Keratinocyte (primary cell): ENCODE results near the gene CYP11A1. TPM values are rescaled to one million over a fixed set of nuclear protein-coding genes. Genes with fewer than 3 reads are reported as not detected.
A peak's percentile ranks its signal among the peaks of the same experiment; 100 is the strongest.

Experiments
- DNase-seq: peaks from one replicate; pipeline ENCODE4 v3.0.0-alpha.2; 2011; ENCODE audit warnings: low read depth, missing footprints, low spot score
- FAIRE-seq: peaks from 2 replicates; lab custom pipeline; 2011; peaks lifted over from hg19 to GRCh38; lab: Jason Lieb, UNC
- H2AFZ ChIP-seq: 2 replicates; pipeline ENCODE4 v1.6.0; 2012; ENCODE audit warnings: low read length, control low read depth, inconsistent platforms; ENCODE audit not compliant: control insufficient read depth
- H3K27ac ChIP-seq: 2 replicates; pipeline ENCODE4 v1.5.1; 2011; ENCODE audit warnings: low read length; ENCODE audit not compliant: control insufficient read depth, insufficient read depth
- H3K27me3 ChIP-seq: 3 replicates; pipeline ENCODE4 v1.6.0; 2011; ENCODE audit warnings: low read length; ENCODE audit not compliant: control insufficient read depth, insufficient read depth; ENCODE audit errors: extremely low read depth
- H3K36me3 ChIP-seq, 2 experiments: 2 replicates in 1 of 2; 3 replicates in 1 of 2; pipeline ENCODE4 v1.5.1; 2011; ENCODE audit warnings: low read length in 2 of 2, mild to moderate bottlenecking in 1 of 2; ENCODE audit not compliant: control insufficient read depth in 2 of 2, insufficient read depth in 2 of 2; ENCODE audit errors: extremely low read depth in 1 of 2
- H3K4me1 ChIP-seq: 3 replicates; pipeline ENCODE4 v1.5.1; 2011; ENCODE audit warnings: low read length; ENCODE audit not compliant: control insufficient read depth, insufficient read depth; ENCODE audit errors: extremely low read depth
- H3K4me2 ChIP-seq: 3 replicates; pipeline ENCODE4 v1.6.0; 2011; ENCODE audit warnings: low read depth, low read length; ENCODE audit not compliant: control insufficient read depth, insufficient read depth; ENCODE audit errors: extremely low read depth
- H3K4me3 ChIP-seq, 3 experiments: fragments of 200-600 bp in 1 of 3; sonication (generic) in 1 of 3; 2 replicates in 2 of 3; 3 replicates in 1 of 3; pipeline ENCODE4 v1.5.1; 2011 to 2016; ENCODE audit warnings: low read length in 3 of 3, mild to moderate bottlenecking in 3 of 3, control low read depth in 2 of 3, inconsistent platforms in 1 of 3, low read depth in 1 of 3, mixed read lengths in 1 of 3, mixed run types in 1 of 3, moderate library complexity in 1 of 3; ENCODE audit not compliant: control insufficient read depth in 2 of 3, insufficient read depth in 2 of 3; ENCODE audit errors: extremely low read depth in 1 of 3
- H3K79me2 ChIP-seq: 2 replicates; pipeline ENCODE4 v1.6.0; 2012; ENCODE audit warnings: low read length; ENCODE audit not compliant: control insufficient read depth, insufficient read depth
- H3K9ac ChIP-seq: 3 replicates; pipeline ENCODE4 v1.6.0; 2011; ENCODE audit warnings: low read length; ENCODE audit not compliant: control insufficient read depth, insufficient read depth; ENCODE audit errors: extremely low read depth
- H3K9me1 ChIP-seq: 3 replicates; pipeline ENCODE4 v1.6.0; 2011; ENCODE audit warnings: low read length; ENCODE audit not compliant: control insufficient read depth, insufficient read depth; ENCODE audit errors: extremely low read depth
- H3K9me3 ChIP-seq: 2 replicates; pipeline ENCODE4 v1.5.1; 2012; ENCODE audit warnings: low read depth, low read length; ENCODE audit not compliant: control insufficient read depth
- H4K20me1 ChIP-seq: 3 replicates; pipeline ENCODE4 v1.6.0; 2011; ENCODE audit warnings: low read length; ENCODE audit not compliant: control insufficient read depth, insufficient read depth; ENCODE audit errors: extremely low read depth
- EZH2 ChIP-seq: IDR thresholded peaks from one replicate; pipeline ENCODE4 v1.6.1; 2012; ENCODE audit warnings: inconsistent platforms, mild to moderate bottlenecking, low read length, moderate library complexity
- dilution Hi-C: fragments of 300-500 bp; cut with MboI; formaldehyde crosslinking; loops from one replicate; pipeline ENCODE4 v1.7.0; 2020; ENCODE audit warnings: low sequenced_read_pairs; ENCODE audit not compliant: extremely low pct_ligation_motif_present
- polyA plus RNA-seq, 5 experiments: library from polyadenylated mRNA; depleted of rRNA in 3 of 5; stranded (reverse) in 3 of 5; stranded (forward) in 1 of 5; unstranded in 1 of 5; fragments of >200 nt; gene quantifications; 1 replicate in 1 of 5; 2 replicates in 3 of 5; 3 replicates in 1 of 5; pipeline versions ENCODE4 v1.2.1 to v1.2.3, GENCODE V29; 2011 to 2012; ENCODE audit warnings: missing spikeins in 2 of 5, low read depth in 1 of 5, low replicate concordance in 1 of 5
- TF ChIP-seq, protein P1 (sequence below), 3 experiments: IDR thresholded peaks in 1 of 3; conservative IDR thresholded peaks in 1 of 3; optimal IDR thresholded peaks in 1 of 3; 2 replicates in 2 of 3; 3 replicates in 1 of 3; pipeline versions ENCODE3 to v1.5.1; 2011; ENCODE audit warnings: low read length in 3 of 3, mild to moderate bottlenecking in 3 of 3, moderate library complexity in 2 of 3, control low read depth in 1 of 3, inconsistent platforms in 1 of 3; ENCODE audit not compliant: insufficient read depth in 2 of 3; ENCODE audit errors: extremely low read depth in 1 of 3

The CYP11A1 gene
- polyA plus RNA-seq, 1 donor (not counting 4 experiments of a cell fraction or from before 2014, with no cell fraction given) = not detected

DNA sequence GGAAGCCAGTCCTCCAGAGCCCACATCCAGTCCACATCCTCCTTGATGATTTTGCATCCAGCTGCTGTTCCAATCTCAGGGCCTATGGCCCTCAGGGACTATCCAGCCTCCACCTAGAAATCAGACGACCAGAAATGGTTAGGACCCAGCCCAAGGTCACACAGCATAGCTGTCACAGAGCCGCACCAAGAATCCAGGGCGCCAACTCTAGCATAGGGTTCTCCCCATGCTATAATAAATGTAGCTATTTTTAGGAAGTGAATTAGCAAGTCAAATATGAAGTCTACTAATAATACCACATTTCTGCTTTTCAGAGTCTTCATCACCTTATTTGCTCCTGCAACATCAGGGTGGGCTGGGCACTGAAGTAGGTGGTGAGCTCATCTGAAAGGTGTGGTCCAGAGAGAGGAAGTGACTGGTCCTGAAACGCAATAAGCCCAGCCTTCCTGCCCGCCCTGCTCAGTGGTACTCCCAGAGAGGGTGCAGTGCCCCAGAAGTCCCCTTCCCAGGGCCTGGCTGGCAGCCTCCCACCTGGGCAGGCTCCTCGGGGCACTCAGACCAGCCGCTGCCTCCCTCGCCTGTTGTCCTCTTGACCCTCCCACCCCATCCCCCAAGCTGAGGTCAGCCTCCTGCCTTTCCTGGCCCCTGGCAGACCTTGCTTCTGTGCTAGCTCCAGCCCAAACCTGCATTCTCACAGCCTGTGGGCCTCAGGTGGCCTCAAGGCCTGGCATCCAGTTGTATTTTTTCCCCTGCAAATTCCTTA is 17.6 kb upstream of the CYP11A1 start:
- Histone ChIP-seq H3K9ac (peak overlapping the region; percentile 75), H3K27me3 (no peaks in the 10 kb centered on the region), H3K9me3 (no peaks in the 10 kb centered on the region), H2AFZ (no peak overlapping the region), H3K27ac (peak overlapping the region; percentile 96), H3K79me2 (no peaks in the 10 kb centered on the region), H3K4me3 (no peak overlapping the region), H3K4me1 (peaks cover 69% of the 10 kb centered on the region), H3K9me1 (no peaks in the 10 kb centered on the region), H3K36me3 (no peaks in the 10 kb centered on the region), H4K20me1 (no peaks in the 10 kb centered on the region), H3K4me2 (peak overlapping the region; percentile 50)
- DNase-seq (no peak), FAIRE-seq (peak; percentile 99)
- TF ChIP-seq, protein P1, sequence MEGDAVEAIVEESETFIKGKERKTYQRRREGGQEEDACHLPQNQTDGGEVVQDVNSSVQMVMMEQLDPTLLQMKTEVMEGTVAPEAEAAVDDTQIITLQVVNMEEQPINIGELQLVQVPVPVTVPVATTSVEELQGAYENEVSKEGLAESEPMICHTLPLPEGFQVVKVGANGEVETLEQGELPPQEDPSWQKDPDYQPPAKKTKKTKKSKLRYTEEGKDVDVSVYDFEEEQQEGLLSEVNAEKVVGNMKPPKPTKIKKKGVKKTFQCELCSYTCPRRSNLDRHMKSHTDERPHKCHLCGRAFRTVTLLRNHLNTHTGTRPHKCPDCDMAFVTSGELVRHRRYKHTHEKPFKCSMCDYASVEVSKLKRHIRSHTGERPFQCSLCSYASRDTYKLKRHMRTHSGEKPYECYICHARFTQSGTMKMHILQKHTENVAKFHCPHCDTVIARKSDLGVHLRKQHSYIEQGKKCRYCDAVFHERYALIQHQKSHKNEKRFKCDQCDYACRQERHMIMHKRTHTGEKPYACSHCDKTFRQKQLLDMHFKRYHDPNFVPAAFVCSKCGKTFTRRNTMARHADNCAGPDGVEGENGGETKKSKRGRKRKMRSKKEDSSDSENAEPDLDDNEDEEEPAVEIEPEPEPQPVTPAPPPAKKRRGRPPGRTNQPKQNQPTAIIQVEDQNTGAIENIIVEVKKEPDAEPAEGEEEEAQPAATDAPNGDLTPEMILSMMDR (optimal IDR thresholded peaks at IDR 0.05 in 1 of 3, IDR thresholded peaks at IDR 0.05 in 1 of 3, conservative IDR thresholded peaks at IDR 0.05 in 1 of 3; ENCODE audit: extremely low read depth in 1 of 3, insufficient read depth in 2 of 3, low read length in 3 of 3) = no peak
- no peak for TF ChIP-seq EZH2
- dilution Hi-C loops = no loop called here

DNA sequence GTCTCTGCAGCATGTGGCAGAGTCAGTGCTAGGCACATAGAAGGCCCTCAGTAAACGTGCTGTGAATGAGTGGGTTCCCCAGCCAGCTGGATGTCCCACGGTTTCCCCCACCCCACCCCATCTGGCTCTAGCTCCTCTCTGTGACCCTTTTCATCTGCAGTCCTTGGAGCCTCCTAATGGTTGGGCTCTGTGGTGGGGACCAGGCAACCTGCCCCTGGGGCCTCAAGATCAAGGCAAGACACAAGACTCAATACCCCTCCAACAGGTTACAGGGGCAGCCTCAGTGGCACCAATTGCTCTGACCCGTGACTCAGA is 17.1 kb upstream of the CYP11A1 start:
- H3K27me3 ChIP-seq = no peaks in the 10 kb centered on the region
- peak overlapping the region; percentile 96 for H3K27ac ChIP-seq
- peak overlapping the region; percentile 75 for H3K9ac ChIP-seq
- no peaks in the 10 kb centered on the region for H3K36me3 ChIP-seq
- DNase-seq (no peak), FAIRE-seq (peak; percentile 34)
- no peak overlapping the region for H3K4me3 ChIP-seq
- no peaks in the 10 kb centered on the region for H4K20me1 ChIP-seq
- H3K4me1 ChIP-seq = peaks cover 69% of the 10 kb centered on the region
- no peak overlapping the region for H2AFZ ChIP-seq
- H3K4me2 ChIP-seq = peak overlapping the region; percentile 45
- H3K9me3 ChIP-seq = no peaks in the 10 kb centered on the region
- TF ChIP-seq EZH2 = no peak
- TF ChIP-seq, protein P1 (optimal IDR thresholded peaks at IDR 0.05 in 1 of 3, IDR thresholded peaks at IDR 0.05 in 1 of 3, conservative IDR thresholded peaks at IDR 0.05 in 1 of 3; ENCODE audit: extremely low read depth in 1 of 3, insufficient read depth in 2 of 3, low read length in 3 of 3) = no peak
- H3K9me1 ChIP-seq = no peaks in the 10 kb centered on the region
- dilution Hi-C loops = no loop called here
- H3K79me2 ChIP-seq = no peaks in the 10 kb centered on the region
